OCI-LY3 (cell line): ENCODE results near the gene JAK2.

Experiments
- H2AFZ ChIP-seq: fragments of 200-600, 300-600 bp; shearing (Covaris generic); 2 replicates; pipeline ENCODE4 v1.6.0; 2014; ENCODE audit warnings: antibody characterized with exemption, low read depth, low read length
- H3K27ac ChIP-seq: fragments of 200-600, 300-600 bp; sonication (generic); 2 replicates; pipeline ENCODE4 v1.5.1; 2014; ENCODE audit warnings: mild to moderate bottlenecking, low read length, moderate library complexity, mixed read lengths
- H3K27me3 ChIP-seq: fragments of 200-600, 300-600 bp; sonication (generic); 2 replicates; pipeline ENCODE4 v1.6.1; 2014; ENCODE audit warnings: low read depth, low read length, mixed read lengths
- H3K36me3 ChIP-seq: fragments of 200-600, 300-600 bp; sonication (generic); replicated peaks from 2 replicates; pipeline ENCODE3; 2014; ENCODE audit warnings: low read depth, low read length, mixed read lengths
- H3K4me1 ChIP-seq: fragments of 300-600, 200-600 bp; sonication (generic); 2 replicates; pipeline ENCODE4 v1.6.1; 2014; ENCODE audit warnings: low read length, mixed read lengths
- H3K4me2 ChIP-seq: fragments of 200-600, 300-600 bp; sonication (generic); 2 replicates; pipeline ENCODE4 v1.6.1; 2014; ENCODE audit warnings: low read length, mixed read lengths
- H3K4me3 ChIP-seq: fragments of 300-600, 200-600 bp; sonication (generic); 2 replicates; pipeline ENCODE4 v1.5.1; 2014; ENCODE audit warnings: antibody characterized with exemption, mild to moderate bottlenecking, low read length, moderate library complexity
- H3K79me2 ChIP-seq: fragments of 300-600, 200-600 bp; shearing (Covaris generic); 2 replicates; pipeline ENCODE4 v1.6.1; 2014; ENCODE audit warnings: mild to moderate bottlenecking, low read length, mixed read lengths
- H3K9ac ChIP-seq: fragments of 300-600, 200-600 bp; shearing (Covaris generic); 2 replicates; pipeline ENCODE4 v1.6.0; 2014; ENCODE audit warnings: mild to moderate bottlenecking, low read length, moderate library complexity
- H3K9me3 ChIP-seq: fragments of 200-600, 300-600 bp; shearing (Covaris generic); 2 replicates; pipeline ENCODE4 v1.6.1; 2014; ENCODE audit warnings: low read length, mixed read lengths; ENCODE audit not compliant: insufficient read depth
- H4K20me1 ChIP-seq: fragments of 200-600, 300-600 bp; sonication (generic); 2 replicates; pipeline ENCODE4 v1.6.1; 2016; ENCODE audit warnings: low read length, mixed read lengths; ENCODE audit not compliant: insufficient read depth
- CTCF ChIP-seq: fragments of 200-600, 300-600 bp; sonication (generic); IDR thresholded peaks from 2 replicates; pipeline ENCODE4 v1.5.1; 2014; ENCODE audit warnings: antibody characterized with exemption, low read length, low read depth
- EZH2phosphoT487 ChIP-seq: fragments of 200-600 bp; shearing (Covaris generic); IDR thresholded peaks from 2 replicates; pipeline ENCODE4 v1.6.1; 2018; ENCODE audit warnings: antibody characterized with exemption, mixed run types, low read depth

Gene JAK2

GRCh38 chr9:4946937-4947336 is 38.1 kb upstream of the JAK2 start:
- Histone ChIP-seq H3K9ac (no peak overlapping the region), H3K4me1 (peaks cover 9% of the 10 kb centered on the region; the same call in 1 of the 2 replicates), H3K27me3 (no peaks in the 10 kb centered on the region), H3K27ac (no peak overlapping the region), H4K20me1 (no peaks in the 10 kb centered on the region), H2AFZ (no peak overlapping the region), H3K36me3 (no peaks in the 10 kb centered on the region), H3K4me2 (no peak overlapping the region), H3K4me3 (no peak overlapping the region), H3K79me2 (no peaks in the 10 kb centered on the region), H3K9me3 (no peaks in the 10 kb centered on the region)
- TF ChIP-seq CTCF = no peak
- TF ChIP-seq EZH2phosphoT487 = no peak

- no peak for TF ChIP-seq CTCF
- TF ChIP-seq EZH2phosphoT487 = no peak
- no peaks in the 10 kb centered on the region for H3K4me1 ChIP-seq
- no peak overlapping the region for H3K4me2 ChIP-seq
- no peak overlapping the region for H3K4me3 ChIP-seq
- no peaks in the 10 kb centered on the region for H3K27me3 ChIP-seq
- no peaks in the 10 kb centered on the region for H3K9me3 ChIP-seq
- no peak overlapping the region for H2AFZ ChIP-seq
- H3K9ac ChIP-seq = no peak overlapping the region
- H3K79me2 ChIP-seq = no peaks in the 10 kb centered on the region
- no peak overlapping the region for H3K27ac ChIP-seq
- H3K36me3 ChIP-seq = no peaks in the 10 kb centered on the region
- no peaks in the 10 kb centered on the region for H4K20me1 ChIP-seq
Observed at GRCh38 chr9:4955836-4956235, 29.2 kb upstream of the JAK2 start.

GRCh38 chr9:4959031-4959430 is 26.0 kb upstream of the JAK2 start:
- Histone ChIP-seq H3K4me3 (no peak overlapping the region), H3K27ac (no peak overlapping the region), H4K20me1 (no peaks in the 10 kb centered on the region), H2AFZ (no peak overlapping the region), H3K9ac (no peak overlapping the region), H3K9me3 (no peaks in the 10 kb centered on the region), H3K27me3 (no peaks in the 10 kb centered on the region), H3K4me2 (no peak overlapping the region), H3K36me3 (peaks cover 6% of the 10 kb centered on the region), H3K4me1 (no peaks in the 10 kb centered on the region), H3K79me2 (no peaks in the 10 kb centered on the region)
- no peak for TF ChIP-seq EZH2phosphoT487
- no peak for TF ChIP-seq CTCF

- Histone ChIP-seq H3K4me2 (no peak overlapping the region), H3K9me3 (no peaks in the 10 kb centered on the region), H3K4me3 (no peak overlapping the region), H3K9ac (no peak overlapping the region), H3K27me3 (no peaks in the 10 kb centered on the region), H3K4me1 (peaks cover 2% of the 10 kb centered on the region; the same call in 1 of the 2 replicates), H4K20me1 (no peaks in the 10 kb centered on the region), H3K36me3 (peaks cover 12% of the 10 kb centered on the region), H3K79me2 (no peaks in the 10 kb centered on the region), H2AFZ (no peak overlapping the region), H3K27ac (no peak overlapping the region)
- no peak for TF ChIP-seq CTCF
- no peak for TF ChIP-seq EZH2phosphoT487
Observed at GRCh38 chr9:4962085-4962484, 23.0 kb upstream of the JAK2 start.
